Inflammatory macrophage (primary cell): Measurements from ENCODE around the gene ZNF425.
"Not testable (repeated sequence)": the region's sequence is repeated elsewhere in the genome, so short reads cannot be mapped to it uniquely, and the experiment has no call there.

Source experiments
- DNase-seq, 2 donors: peaks; one replicate each; pipeline ENCODE4 v3.0.0-alpha.2; 2020 to 2022

Gene ZNF425

DNA sequence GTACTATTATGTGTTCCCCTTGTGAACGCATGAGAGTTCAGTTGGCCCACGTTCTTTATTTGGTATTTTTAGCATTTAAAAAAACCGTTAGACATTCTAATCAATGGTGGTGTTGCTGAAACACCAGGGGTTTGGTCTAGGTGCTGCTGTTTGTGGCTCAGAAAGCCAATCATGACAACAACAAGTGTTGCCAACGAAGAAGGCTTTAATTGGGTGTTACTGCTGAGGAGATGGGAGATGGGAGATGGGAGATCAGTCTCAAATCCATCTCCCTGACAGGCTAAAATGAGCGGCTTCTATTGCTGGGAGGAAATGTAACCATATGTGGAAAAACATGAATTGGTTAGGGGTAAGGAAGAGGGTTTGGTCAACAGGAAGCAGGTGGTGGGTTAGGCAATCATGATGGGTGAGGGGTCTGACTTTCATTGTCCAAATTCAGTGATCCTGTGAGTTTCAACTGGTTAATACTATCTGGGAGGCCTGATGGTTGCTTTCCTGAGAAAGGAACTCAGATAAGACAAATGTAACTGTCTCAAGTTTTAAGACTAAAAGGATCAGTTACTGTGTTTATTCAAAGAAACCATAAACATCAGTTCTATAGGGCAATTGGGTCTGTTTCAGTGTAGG is 4.6 kb upstream of the ZNF425 start:
- DNase-seq, result no peak

DNA sequence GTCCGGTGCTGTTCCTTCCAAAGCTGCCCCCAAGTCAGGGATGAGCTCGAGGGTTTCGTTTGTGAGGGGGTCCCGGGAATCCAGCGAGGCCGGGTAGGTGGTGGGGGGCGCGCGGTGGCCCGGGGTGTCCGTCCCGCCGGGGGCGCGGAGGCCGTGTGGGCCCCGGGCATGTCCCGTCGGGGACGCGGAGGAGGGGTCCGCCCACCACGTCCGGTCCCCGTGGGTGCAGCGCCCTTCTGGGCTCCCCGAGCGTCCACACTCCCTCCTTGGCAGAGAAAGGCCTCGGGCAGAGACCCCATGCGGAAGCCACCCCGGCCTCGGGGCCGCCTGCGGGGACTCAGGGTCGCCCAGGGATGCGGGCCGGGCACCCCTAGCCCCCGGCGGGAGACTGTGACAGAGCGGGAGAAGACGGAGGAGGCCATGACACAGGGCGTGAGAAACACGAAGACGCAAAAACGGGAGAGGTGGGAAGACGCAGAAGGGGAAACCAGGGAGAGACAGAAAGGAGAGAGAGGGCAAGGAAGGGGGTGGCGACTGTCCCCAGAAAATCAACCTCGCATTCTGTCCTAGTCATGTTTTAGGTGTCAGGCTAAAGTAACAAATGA is 640 bp upstream of the ZNF425 start:
- DNase-seq, result peak; percentile 46 to 66

DNA sequence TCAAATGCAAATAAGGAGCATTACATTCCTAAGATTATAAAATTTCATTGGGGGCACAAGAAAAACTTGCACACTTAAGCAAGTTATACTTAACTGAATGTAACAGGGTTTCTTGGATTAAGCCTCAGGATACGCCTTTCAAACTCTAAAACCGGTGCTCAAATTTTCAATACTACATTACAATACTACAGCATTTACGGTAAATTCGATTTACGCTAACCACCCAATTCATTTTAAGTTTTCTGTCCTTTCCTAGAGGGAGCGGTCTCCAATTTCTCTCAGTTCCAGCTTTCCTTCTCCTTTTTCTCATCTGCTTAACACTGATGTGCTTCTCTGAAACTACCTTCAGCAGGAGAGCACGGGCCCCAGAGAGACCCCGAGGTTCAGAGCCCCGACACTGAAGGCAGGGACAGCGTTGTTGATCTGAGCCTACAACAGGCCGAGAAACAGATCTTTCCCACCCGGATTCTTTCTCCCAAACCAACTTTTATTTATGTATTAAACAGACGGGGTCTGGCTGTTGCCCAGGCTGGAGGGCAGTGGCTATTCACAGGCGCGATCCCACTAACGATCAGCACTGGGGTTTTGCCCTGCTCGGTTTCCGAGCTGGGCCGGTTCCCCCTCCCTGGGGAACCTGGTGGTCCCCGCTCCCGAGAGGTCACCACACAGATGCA is 798 bp downstream of the ZNF425 start:
- no peak for DNase-seq

DNA sequence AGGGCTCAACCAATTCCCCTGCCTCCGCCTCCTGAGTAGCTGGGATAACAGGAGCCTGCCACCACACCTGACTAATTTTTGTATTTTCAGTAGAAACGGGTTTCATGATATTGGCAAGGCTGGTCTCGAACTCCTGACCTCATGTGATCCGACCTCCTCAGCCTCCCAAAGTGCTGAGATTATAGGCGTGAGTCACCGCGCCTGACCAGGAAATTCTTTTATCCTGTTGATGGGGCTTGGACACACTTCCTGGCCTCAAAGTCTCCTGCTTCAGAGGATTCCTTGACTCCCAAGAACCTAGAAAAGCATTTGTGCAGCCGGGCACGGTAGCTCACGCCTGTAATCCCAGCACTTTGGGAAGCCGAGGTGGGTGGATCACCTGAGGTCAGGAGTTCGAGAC is 16.2 kb downstream of the ZNF425 start:
- DNase-seq, result no peak

DNA sequence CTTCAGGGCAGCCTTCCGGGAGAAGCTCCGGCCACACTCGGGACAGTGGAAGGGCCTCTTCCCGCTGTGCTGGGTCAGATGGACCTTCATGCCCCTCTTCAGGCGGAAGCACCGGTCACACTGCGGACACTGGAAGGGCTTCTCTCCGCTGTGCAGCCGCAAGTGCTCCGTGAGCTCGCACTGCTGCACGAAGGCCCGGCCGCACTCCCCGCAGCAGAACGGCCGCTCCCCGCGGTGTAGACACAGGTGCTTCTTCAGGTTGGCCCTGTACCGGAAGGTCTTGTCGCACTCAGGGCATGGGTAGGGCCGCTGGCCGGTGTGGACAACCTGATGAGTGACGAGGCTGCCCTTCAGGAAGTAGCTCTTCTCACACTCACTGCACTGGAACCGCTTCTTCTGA is 21.4 kb downstream of the ZNF425 start:
- no peak for DNase-seq

DNA sequence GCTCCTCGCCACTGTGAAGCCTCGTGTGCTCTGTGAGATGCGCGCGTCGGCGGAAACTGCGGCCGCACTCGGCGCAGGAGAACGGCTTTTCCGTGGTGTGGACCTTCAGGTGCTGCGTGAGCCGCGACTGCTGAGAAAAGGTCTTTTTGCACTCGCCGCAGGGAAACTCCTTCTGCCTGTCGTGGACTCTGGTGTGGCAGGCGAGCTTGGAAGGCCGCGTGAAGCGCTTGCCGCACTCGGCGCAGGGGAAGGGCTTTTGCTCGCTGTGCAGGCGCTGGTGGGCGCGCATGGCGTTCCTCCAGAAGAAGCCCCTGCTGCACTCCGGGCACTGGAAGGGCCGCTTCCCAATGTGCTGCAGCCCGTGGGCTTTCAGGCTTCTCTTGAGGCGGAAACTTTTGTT is 21.9 kb downstream of the ZNF425 start:
- DNase-seq, result no peak

DNA sequence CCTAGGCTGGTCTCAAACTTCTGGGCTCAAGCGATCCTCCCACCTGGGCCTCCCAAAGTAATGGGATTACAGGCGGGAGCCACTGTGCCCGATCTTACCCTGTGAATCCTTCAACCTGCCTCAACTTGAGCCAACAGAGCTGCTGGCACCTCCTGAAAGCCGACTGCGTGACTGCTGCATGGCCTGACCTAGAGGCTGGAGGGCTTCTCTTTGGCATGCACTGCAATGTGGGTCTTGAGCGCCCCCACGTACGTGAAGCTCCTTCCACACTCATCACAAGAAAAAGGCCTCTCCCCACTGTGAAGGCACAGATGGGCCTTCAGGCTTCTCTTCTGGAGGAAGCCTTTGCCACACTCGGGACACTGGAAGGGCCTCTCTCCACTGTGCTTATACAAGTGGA is 22.7 kb downstream of the ZNF425 start:
- no peak for DNase-seq

DNA sequence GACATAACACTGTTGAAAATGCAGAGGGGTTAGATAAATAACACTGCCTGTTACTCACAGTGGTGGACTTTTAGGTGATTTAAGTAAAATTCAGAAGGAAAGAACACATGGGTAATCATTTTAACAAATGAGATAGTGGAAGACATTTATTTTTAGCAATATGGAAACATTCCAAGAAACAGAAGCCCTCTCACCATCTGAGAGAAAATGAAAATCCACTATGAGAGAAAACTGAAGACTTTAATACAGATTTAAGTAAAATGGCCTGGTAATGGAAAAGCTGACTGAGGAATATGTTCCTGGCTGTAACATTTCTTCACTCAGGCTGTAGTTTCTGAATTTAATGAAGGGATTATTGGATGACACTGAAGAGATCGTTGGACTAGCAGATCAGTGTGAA is 23.5 kb downstream of the ZNF425 start:
- no peak for DNase-seq

DNA sequence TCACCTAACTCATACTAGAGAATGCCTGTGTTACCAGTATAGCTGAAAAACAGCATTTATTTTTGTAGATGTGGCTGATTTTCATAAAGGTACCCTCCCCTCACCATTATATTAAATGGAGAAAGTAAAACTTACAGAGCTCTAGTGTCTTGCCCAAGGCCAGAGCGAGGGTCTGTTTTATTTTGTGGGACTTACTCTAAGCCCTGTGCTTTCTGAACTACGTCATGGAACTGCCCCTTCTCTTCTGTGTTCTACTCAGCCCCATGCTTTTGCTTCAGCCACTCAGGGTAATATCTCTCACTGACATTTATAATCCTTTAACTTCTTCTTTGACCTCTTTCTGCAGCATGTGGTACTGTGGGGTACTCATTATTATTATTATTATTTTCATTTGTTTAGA is 25.3 kb downstream of the ZNF425 start:
- no peak for DNase-seq

DNA sequence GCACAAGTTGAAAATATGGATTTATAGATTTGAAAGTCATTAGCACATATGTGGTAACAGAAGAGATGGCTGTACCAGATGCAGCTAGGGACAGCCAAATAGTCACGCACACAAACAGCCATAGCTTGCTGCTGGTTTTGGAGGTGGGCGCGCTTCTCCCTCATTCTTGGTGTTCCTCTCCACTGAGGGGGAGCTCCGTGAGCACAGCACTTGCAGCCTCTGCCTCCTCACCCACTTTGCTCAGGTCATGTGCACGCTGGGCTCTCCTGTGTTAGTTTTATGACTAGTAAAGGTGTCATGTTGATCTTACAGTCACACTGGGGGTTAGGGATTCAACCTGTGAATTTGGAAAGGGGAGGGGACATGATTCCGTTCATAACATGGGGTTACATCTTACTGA is 27.1 kb downstream of the ZNF425 start:
- no peak for DNase-seq

DNA sequence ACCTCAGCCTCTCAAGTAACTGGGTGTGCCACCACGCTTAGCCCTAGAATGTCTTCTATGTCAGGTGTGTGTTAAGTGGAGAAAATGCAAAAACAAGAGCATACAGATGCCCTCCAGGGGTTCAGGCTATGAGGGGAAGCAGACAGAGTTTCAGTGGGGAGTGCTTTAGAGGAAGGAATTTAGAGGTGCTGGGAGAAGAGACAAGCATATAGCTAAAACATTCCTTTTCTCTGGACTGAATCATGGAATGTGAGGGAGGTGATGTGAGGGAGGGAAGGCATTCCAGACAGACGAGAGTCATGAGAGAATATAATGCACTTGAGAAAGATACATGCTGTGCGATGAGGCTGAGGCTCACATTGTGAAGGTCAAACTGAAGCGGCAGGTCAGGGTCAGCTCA is 29.0 kb downstream of the ZNF425 start:
- DNase-seq, result no peak

DNA sequence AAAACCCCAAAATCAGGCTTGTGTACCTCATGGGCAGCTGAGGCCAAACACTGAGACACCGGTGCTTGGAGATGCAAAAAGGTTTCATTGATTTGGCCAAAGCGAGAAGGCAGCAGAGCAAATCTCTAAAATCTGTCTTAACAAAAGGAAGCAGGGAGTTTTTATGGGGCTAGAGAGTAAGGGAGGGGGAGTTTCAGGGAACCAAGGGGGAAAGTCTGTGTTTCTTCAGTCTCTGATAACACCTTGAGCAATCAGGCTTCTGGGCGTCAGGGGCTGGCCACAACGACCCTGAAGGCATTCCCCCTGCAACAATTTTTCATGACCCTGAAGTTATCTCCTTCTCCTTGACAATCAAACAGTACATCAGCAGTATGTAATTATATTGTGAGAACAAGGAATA is 32.9 kb downstream of the ZNF425 start:
- no peak for DNase-seq

DNA sequence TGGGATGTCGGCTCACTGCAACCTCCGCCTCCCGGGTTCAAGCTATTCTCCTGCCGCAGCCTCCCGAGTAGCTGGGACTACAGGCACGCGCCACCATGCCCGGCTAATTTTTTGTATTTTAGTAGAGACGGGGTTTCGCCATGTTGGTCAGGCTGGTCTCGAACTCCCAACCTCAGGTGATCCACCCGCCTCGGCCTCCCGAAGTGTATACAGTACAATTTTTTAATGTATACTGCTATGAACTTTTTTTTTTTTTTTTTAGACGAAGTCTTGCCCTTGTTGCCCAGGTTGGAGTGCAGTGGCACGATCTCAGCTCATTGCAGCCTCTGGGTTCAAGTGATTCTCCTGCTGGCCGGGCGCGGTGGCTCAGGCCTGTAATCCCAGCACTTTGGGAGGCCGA is 33.9 kb downstream of the ZNF425 start:
- not testable (repeated sequence) for DNase-seq

DNA sequence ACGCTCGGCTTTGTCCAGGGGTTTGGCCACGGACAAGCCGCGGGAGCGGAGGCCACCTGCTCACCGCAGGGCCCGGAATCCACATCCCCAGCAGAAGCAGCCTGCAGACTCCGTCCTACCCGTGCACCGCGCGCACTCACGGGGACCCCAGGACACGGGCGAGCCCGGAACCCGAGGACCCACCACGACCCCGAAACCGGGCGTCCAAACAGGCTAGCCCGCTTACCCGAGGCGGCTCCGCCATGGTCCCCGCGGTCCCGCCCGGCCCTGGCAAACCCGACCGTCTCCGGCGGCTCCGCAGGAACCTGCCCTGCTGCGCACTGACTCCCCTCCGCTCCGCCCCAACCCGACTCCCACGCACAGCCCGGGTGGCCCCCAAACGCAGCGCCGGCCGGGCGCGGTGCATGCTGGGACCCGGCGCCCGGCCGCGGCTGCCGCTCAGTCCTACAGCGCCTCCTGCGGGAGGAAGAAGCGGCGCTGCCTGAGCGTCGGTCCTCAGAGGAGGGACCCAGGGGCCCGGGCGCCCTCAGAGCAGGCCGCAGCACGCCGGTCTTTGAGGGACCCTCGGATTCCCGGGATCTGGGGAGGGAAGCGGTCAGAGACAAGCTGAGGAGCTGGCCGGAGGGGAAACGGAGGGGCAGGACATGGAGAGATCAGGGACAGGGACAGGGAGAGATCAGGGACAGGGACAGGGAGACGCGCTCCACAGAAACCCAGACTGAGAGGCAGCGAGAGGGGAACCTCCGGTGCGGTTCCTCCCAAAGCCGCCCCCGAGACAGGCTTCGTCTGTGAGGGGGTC is 35.5 kb downstream of the ZNF425 start, which contains the start of gene ZNF786:
TSS of gene ZNF786 (minus strand) at position 322 of the 799 bp plus-strand sequence. CDS start at position 244, 78 bp downstream.
- DNase-seq, result peak; percentile 93 to 95

DNA sequence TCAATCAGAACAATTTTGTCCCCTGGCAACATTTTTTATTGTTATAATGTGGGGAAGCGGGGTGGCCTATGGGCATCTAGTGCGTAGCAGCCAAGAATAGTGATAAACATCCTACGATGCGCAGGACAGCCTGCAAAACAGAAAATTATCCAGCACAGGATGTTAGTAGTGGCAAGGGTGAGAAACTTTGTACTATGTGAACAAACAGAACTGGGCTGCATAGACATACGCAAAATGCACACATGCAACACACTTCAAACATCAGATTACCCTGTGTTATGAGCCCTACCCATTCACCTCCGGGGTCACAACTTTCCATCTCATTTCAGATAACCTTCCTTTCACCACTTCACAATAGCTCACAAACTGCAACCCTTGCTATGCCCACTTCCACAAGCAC is 38.7 kb downstream of the ZNF425 start:
- DNase-seq, result no peak

DNA sequence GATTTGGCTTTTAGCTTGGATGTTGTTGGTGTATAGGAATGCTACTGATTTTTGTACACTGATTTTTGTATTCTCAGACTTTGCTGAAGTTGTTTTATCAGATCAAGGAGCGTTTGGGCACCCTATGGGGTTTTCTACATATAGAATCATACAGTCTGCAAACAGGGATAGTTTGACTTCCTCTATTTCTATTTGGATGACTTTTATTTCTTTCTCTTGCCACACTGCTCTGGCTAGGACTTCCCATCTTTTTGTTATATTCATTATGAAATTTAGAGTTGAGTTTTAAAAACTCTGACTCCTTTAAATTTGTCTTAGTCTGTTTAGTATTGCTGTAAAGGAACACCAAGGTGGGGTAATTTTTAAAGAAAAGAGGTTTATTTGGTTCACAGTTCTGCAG is 40.3 kb downstream of the ZNF425 start:
- peak; percentile 35 to 80 for DNase-seq

DNA sequence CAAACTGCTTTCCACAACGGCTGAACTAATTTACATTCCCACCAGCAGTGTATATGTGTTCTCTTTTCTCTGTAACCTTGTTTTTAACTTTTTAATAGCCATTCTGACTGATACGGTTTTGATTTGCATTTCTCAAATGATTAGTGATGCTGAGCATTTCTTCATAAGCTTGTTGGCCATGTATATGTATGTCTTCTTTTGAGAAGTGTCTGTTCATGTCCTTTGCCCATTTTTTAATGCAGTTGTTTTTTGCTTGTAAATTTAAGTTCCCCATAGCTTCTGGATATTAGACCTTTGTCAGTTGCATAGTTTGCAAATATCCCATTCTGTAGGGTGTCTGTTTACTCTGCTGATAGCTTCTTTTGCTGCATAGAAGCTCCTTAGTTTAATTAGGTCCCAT is 41.7 kb downstream of the ZNF425 start:
- no peak for DNase-seq

DNA sequence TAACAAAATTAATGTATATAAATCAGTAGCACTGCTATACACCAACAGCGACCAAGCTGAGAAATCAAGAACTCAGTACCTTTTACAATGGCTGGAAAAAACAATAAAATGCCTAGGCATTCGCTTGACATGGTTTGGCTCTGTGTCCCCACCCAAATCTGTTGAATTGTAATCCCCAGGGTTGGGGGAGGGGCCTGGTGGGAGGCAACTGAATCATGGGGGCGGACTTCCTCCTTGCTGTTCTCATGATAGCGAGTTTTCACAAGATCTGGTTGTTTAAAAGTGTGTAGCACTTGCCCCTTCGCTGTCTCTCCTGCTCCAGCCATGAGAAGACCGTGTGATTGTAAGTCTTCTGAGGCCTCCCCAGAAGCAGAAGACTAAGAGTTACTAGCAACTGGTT is 44.2 kb downstream of the ZNF425 start:
- DNase-seq, result peak; percentile 15 to 44

DNA sequence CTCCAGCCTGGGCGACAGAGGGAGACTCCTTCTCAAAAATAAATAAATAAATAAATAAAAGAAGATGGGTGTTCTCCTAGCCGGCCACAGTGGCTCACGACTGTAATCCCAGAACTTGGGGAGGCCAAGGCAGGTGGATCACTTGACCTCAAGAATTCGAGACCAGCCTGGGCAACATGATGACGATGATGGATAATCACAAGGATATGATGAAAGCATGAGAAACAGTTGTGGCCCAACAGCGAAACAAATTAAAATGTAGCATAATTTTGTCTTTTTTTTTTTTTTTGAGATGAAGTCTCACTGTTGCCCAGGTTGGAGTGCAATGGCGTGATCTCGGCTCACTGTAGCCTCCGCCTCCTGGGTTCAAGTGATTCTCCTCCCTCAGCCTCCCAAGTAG is 48.5 kb downstream of the ZNF425 start:
- no peak for DNase-seq

DNA sequence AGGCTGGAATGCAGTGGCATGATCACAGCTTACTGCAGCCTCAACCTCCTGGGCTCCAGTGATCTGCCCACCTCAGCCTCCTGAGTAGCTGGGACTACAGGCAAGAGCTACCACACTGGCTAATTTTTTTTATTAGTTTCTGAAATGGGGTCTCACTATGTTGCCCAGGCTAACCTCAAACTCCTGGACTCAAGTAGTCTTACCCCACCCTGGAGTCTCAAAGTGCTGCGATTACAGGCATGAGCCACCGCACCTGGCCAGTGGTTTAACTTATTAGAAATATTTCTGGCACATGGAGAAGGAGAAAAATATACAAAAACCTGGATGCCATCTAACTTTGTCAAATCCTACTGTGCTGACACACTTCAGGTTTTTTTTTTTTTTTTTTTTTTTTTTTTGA is 50.8 kb downstream of the ZNF425 start:
- no peak for DNase-seq

DNA sequence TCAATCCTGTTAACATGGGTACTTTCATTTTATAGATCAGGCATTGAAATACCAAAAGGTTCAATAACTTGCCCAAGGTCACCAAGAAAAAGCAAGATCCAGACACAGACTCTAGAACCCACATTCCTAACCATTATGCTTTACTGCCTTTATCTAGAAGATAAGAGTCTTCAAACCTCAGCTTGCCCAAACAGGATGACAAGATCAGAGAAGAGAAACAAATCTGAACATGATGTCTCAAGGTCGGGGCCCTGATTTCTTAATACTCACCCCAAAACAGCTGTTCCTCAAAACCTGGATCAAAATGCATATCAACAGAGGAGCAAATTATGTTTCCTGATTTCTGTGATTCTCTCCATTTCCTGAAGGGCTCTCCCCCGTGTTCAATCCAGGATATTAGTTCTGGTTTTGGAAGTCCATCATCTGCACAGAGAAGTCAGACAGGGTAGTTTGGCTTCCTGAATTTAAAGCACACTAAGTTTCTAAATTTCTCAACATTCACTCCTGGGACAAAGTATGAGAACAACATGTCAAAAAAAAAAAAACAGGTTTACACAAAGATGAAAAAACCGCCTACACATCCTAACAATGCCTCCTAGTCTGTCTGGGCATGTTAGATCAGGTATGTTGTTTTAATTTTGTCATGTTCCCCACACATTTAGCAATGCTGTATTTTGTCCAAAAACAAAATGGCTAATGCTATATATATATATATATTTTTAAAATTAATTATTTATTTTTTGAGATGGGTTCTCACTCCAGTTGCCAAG is 51.8 kb downstream of the ZNF425 start:
- peak in 1 of 2 donors; percentile 13 for DNase-seq

DNA sequence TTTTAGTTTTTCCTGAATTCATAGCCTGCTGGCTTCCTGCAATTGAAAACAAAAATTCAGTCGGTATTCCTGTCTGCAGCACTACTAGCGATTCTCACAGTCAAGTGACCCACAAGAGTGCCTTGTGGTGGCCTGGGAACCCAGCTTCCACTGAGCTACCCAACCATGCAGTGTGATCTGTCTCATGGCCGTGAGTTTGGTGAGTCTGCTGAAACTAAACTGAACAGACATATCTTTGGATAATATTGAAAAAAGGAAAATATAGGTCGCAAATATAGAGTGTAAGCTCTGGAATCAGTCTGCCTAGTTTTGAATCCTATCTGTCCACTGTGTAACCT is 53.7 kb downstream of the ZNF425 start:
- no peak for DNase-seq
